CD14-positive monocyte (primary cell): Measurements from ENCODE around the gene ZBTB4. TPM values are rescaled to one million over a fixed set of nuclear protein-coding genes. Genes with fewer than 3 reads are reported as not detected.

Experiments
- DNase-seq, 3 donors: peaks; one replicate each; pipeline ENCODE4 v3.0.0-alpha.2; 2011 to 2022
- H2AFZ ChIP-seq: 2 replicates; pipeline ENCODE4 v1.6.0; 2012; ENCODE audit warnings: mild to moderate bottlenecking, low read depth, low read length, inconsistent platforms; ENCODE audit not compliant: insufficient read depth, poor library complexity, severe bottlenecking
- H3K27ac ChIP-seq, 2 donors: 1 replicate in 1 of 2; 2 replicates in 1 of 2; pipeline ENCODE4 v1.5.1; 2012 to 2013; ENCODE audit warnings: low read length in 2 of 2, control low read depth in 1 of 2, inconsistent platforms in 1 of 2, low read depth in 1 of 2, mild to moderate bottlenecking in 1 of 2
- H3K27me3 ChIP-seq, 2 donors: one replicate each; pipeline versions ENCODE4 v1.6.0 to v1.6.1; 2011 to 2013; ENCODE audit warnings: low read length in 2 of 2; ENCODE audit not compliant: control insufficient read depth in 2 of 2, insufficient read depth in 2 of 2
- H3K36me3 ChIP-seq, 2 donors: replicated peaks in 1 of 2; 1 replicate in 1 of 2; 2 replicates in 1 of 2; pipeline versions ENCODE4 v1.5.1 to v1.6.1; 2012 to 2013; ENCODE audit warnings: low read length in 2 of 2, control low read depth in 1 of 2, inconsistent platforms in 1 of 2, mild to moderate bottlenecking in 1 of 2; ENCODE audit not compliant: insufficient read depth in 2 of 2, control insufficient read depth in 1 of 2
- H3K4me1 ChIP-seq, 2 donors: 1 replicate in 1 of 2; 2 replicates in 1 of 2; pipeline versions ENCODE4 v1.5.1 to v1.6.1; 2012 to 2013; ENCODE audit warnings: low read length in 2 of 2, control low read depth in 1 of 2, inconsistent platforms in 1 of 2, mild to moderate bottlenecking in 1 of 2, moderate library complexity in 1 of 2; ENCODE audit not compliant: insufficient read depth in 2 of 2, control insufficient read depth in 1 of 2
- H3K4me2 ChIP-seq: replicated peaks from 2 replicates; pipeline ENCODE3; 2012; ENCODE audit warnings: low read length, moderate library complexity, mild to moderate bottlenecking; ENCODE audit not compliant: poor library complexity, severe bottlenecking; ENCODE audit errors: extremely low read depth
- H3K4me3 ChIP-seq, 3 experiments: fragments of 200-600 bp in 1 of 3; sonication (generic) in 1 of 3; replicated peaks in 1 of 3; 1 replicate in 2 of 3; 2 replicates in 1 of 3; pipeline ENCODE4 v1.5.1; 2011 to 2013; ENCODE audit warnings: low read length in 3 of 3, mild to moderate bottlenecking in 3 of 3, control low read depth in 2 of 3, low read depth in 2 of 3, inconsistent platforms in 1 of 3, moderate library complexity in 1 of 3
- H3K79me2 ChIP-seq: 2 replicates; pipeline ENCODE4 v1.6.0; 2012; ENCODE audit warnings: mild to moderate bottlenecking, control low read depth, inconsistent platforms, low read length, moderate library complexity; ENCODE audit not compliant: insufficient read depth
- H3K9ac ChIP-seq: 2 replicates; pipeline ENCODE4 v1.6.0; 2017; ENCODE audit warnings: low read length, mild to moderate bottlenecking; ENCODE audit not compliant: insufficient read depth, poor library complexity, severe bottlenecking
- H3K9me3 ChIP-seq, 2 donors: replicated peaks in 1 of 2; 1 replicate in 1 of 2; 2 replicates in 1 of 2; pipeline versions ENCODE4 v1.5.1 to v1.6.1; 2012 to 2013; ENCODE audit warnings: low read length in 2 of 2, control low read depth in 1 of 2; ENCODE audit not compliant: control insufficient read depth in 1 of 2, insufficient read depth in 1 of 2
- H4K20me1 ChIP-seq: 2 replicates; pipeline ENCODE4 v1.6.0; 2012; ENCODE audit warnings: mild to moderate bottlenecking, low read length, control low read depth, moderate library complexity; ENCODE audit not compliant: insufficient read depth
- H3K27ac Mint-ChIP-seq, 7 donors: one replicate each; pipeline ENCODE4 v1.8.0; 2020; ENCODE audit warnings: mild to moderate bottlenecking in 7 of 7, mixed read lengths in 7 of 7, moderate library complexity in 6 of 7, inconsistent platforms in 2 of 7
- H3K27me3 Mint-ChIP-seq, 3 donors: one replicate each; pipeline ENCODE4 v1.8.0; 2021 to 2022; ENCODE audit warnings: low read depth in 3 of 3, mild to moderate bottlenecking in 3 of 3, mixed read lengths in 3 of 3, moderate library complexity in 3 of 3, inconsistent platforms in 1 of 3
- H3K36me3 Mint-ChIP-seq, 2 donors: one replicate each; pipeline ENCODE4 v1.8.0; 2020; ENCODE audit warnings: mixed read lengths in 2 of 2, inconsistent platforms in 1 of 2, mild to moderate bottlenecking in 1 of 2
- H3K4me1 Mint-ChIP-seq: one replicate; pipeline ENCODE4 v1.8.0; 2020; ENCODE audit warnings: mild to moderate bottlenecking, mixed read lengths
- H3K4me3 Mint-ChIP-seq, 2 donors: one replicate each; pipeline ENCODE4 v1.8.0; 2020; ENCODE audit warnings: mild to moderate bottlenecking in 2 of 2, mixed read lengths in 2 of 2, moderate library complexity in 1 of 2
- H3K9me3 Mint-ChIP-seq, 7 donors: one replicate each; pipeline ENCODE4 v1.8.0; 2020 to 2022; ENCODE audit warnings: mixed read lengths in 7 of 7, mild to moderate bottlenecking in 6 of 7, moderate library complexity in 6 of 7, inconsistent platforms in 2 of 7
- CTCF ChIP-seq: fragments of 200-600 bp; IDR thresholded peaks from one replicate; pipeline ENCODE4 v1.8.0; 2022; ENCODE audit warnings: antibody characterized with exemption, mild to moderate bottlenecking
- WGBS: methylation state at CpG from one replicate; pipeline ENCODE4 v1.1.5; 2013; ENCODE audit warnings: missing lambda C conversion rate; ENCODE audit not compliant: insufficient coverage; 5-methylcytosine and 5-hydroxymethylcytosine counted together
- intact Hi-C, 2 donors: fragments of 100-400 bp; cut with micrococcal nuclease; formaldehyde crosslinking; loops; one replicate each; pipeline versions ENCODE4 v1.15.0 to v1.15.1; 2023
- polyA plus RNA-seq, 3 donors: library from polyadenylated mRNA; depleted of rRNA in 1 of 3; unstranded in 2 of 3; stranded (reverse) in 1 of 3; fragments of 300-500 nt in 2 of 3; fragments of >200 nt in 1 of 3; fragmentation: Illumina TruSeq in 2 of 3; gene quantifications; 1 replicate in 2 of 3; 2 replicates in 1 of 3; pipeline ENCODE4 v1.2.3, GENCODE V29; 2012 to 2021

The ZBTB4 gene
- polyA plus RNA-seq, 3 donors = 3.4 to 8.1 (median 4.4) TPM

GRCh38 chr17:7417056-7417655 is 62.3 kb downstream of the ZBTB4 start:
- WGBS = 96% methylated on average over 47 of the region's 54 CpGs
- Mint-ChIP-seq H3K27ac (no peak overlapping the region), H3K4me3 (no peak overlapping the region), H3K27me3 (peaks cover 1 to 13% (median 7%) of the 10 kb centered on the region in 3 donors), H3K36me3 (no peaks in the 10 kb centered on the region), H3K9me3 (no peaks in the 10 kb centered on the region), H3K4me1 (no peaks in the 10 kb centered on the region)
- no peak for TF ChIP-seq CTCF
- H3K4me3 ChIP-seq = no peak overlapping the region
- no peaks in the 10 kb centered on the region for H3K9me3 ChIP-seq
- H3K27me3 ChIP-seq = no peaks in the 10 kb centered on the region
- no peaks in the 10 kb centered on the region for H3K36me3 ChIP-seq
- intact Hi-C loops = no loop called here
- H2AFZ ChIP-seq = no peak overlapping the region
- DNase-seq = no peak
- H4K20me1 ChIP-seq = no peaks in the 10 kb centered on the region
- H3K4me1 ChIP-seq = no peaks in the 10 kb centered on the region
- H3K9ac ChIP-seq = no peak overlapping the region
- H3K79me2 ChIP-seq = no peaks in the 10 kb centered on the region
- no peak overlapping the region for H3K27ac ChIP-seq
- no peak overlapping the region for H3K4me2 ChIP-seq

- intact Hi-C loops = no loop called here
- no peaks in the 10 kb centered on the region for H3K4me1 ChIP-seq
- H3K79me2 ChIP-seq = no peaks in the 10 kb centered on the region
- H3K27me3 ChIP-seq = no peaks in the 10 kb centered on the region
- no peak overlapping the region for H3K9ac ChIP-seq
- no peak overlapping the region for H3K4me3 Mint-ChIP-seq
- TF ChIP-seq CTCF = no peak
- no peaks in the 10 kb centered on the region for H3K9me3 Mint-ChIP-seq
- H3K27ac Mint-ChIP-seq = peak overlapping the region in 1 of 7 donors; percentile 32
- peaks cover 1 to 14% (median 7%) of the 10 kb centered on the region in 3 donors for H3K27me3 Mint-ChIP-seq
- H3K27ac ChIP-seq = no peak overlapping the region
- no peak overlapping the region for H2AFZ ChIP-seq
- H3K4me2 ChIP-seq = no peak overlapping the region
- no peaks in the 10 kb centered on the region for H4K20me1 ChIP-seq
- H3K4me3 ChIP-seq = no peak overlapping the region
- no peak for DNase-seq
- WGBS = 94% methylated on average over 4 of the region's 6 CpGs
- H3K9me3 ChIP-seq = no peaks in the 10 kb centered on the region
- H3K36me3 Mint-ChIP-seq = no peaks in the 10 kb centered on the region
- H3K4me1 Mint-ChIP-seq = no peaks in the 10 kb centered on the region
- H3K36me3 ChIP-seq = no peaks in the 10 kb centered on the region
These were observed 63.1 kb downstream of the ZBTB4 start for GRCh38 chr17:7416323-7416722.
